H1 (cell line): Measurements from ENCODE around the gene GPATCH4. TPM values are rescaled to one million over a fixed set of nuclear protein-coding genes. Genes with fewer than 3 reads are reported as not detected.

Source experiments
- CTCF ChIA-PET: fragments of 300-600 bp; sonication (Branson Sonifier 250); formaldehyde crosslinking; loops from one replicate; lab custom pipeline; 2021; ENCODE audit not compliant: partially characterized antibody; lab: Charles Lee
- POLR2A ChIA-PET: fragments of 300-600 bp; sonication (Branson Sonifier 250); formaldehyde crosslinking; loops from one replicate; lab custom pipeline; 2021; ENCODE audit warnings: inconsistent platforms; ENCODE audit not compliant: partially characterized antibody; lab: Charles Lee
- DNase-seq, 2 experiments: peaks; one replicate each; pipeline versions ENCODE4 v3.0.0 to v3.0.0-alpha.2; 2010 to 2022; ENCODE audit warnings: low spot score in 2 of 2, low read depth in 1 of 2, mixed read lengths in 1 of 2
- FAIRE-seq: peaks from 2 replicates; lab custom pipeline; 2011; peaks lifted over from hg19 to GRCh38; lab: Jason Lieb, UNC
- H2AFZ ChIP-seq: 2 replicates; pipeline ENCODE4 v1.8.1; 2012; ENCODE audit warnings: low read length, inconsistent platforms
- H2AK5ac ChIP-seq: 2 replicates; pipeline ENCODE4 v1.6.1; 2013; ENCODE audit warnings: low read depth, low read length
- H2BK120ac ChIP-seq: replicated peaks from 2 replicates; pipeline ENCODE3; 2013; ENCODE audit warnings: low read depth, low read length, inconsistent platforms
- H2BK12ac ChIP-seq: 2 replicates; pipeline ENCODE4 v1.6.1; 2013; ENCODE audit warnings: low read depth, low read length
- H2BK15ac ChIP-seq: 2 replicates; pipeline ENCODE4 v1.6.1; 2013; ENCODE audit warnings: low read length
- H2BK20ac ChIP-seq: 2 replicates; pipeline ENCODE4 v1.6.1; 2013; ENCODE audit warnings: low read length
- H2BK5ac ChIP-seq: 2 replicates; pipeline ENCODE4 v1.6.1; 2013; ENCODE audit warnings: low read depth, low read length
- H3K14ac ChIP-seq: 2 replicates; pipeline ENCODE4 v1.6.1; 2013; ENCODE audit warnings: inconsistent platforms; ENCODE audit not compliant: insufficient read length
- H3K18ac ChIP-seq: 2 replicates; pipeline ENCODE4 v1.6.1; 2013; ENCODE audit warnings: low read length; ENCODE audit errors: extremely low read depth
- H3K23ac ChIP-seq: 2 replicates; pipeline ENCODE4 v1.6.1; 2013; ENCODE audit warnings: inconsistent platforms; ENCODE audit not compliant: insufficient read length
- H3K23me2 ChIP-seq: 2 replicates; pipeline ENCODE4 v1.6.1; 2013; ENCODE audit warnings: low read depth, low read length
- H3K27ac ChIP-seq: 2 replicates; pipeline ENCODE4 v1.6.1; 2011; ENCODE audit warnings: low read depth, low read length, inconsistent platforms
- H3K27me3 ChIP-seq, 4 experiments: replicated peaks in 1 of 4; 1 replicate in 1 of 4; 2 replicates in 3 of 4; pipeline versions ENCODE4 v1.6.1 to v1.8.1; 2011 to 2013; ENCODE audit warnings: low read length in 3 of 4, mild to moderate bottlenecking in 3 of 4, inconsistent platforms in 2 of 4, mixed read lengths in 2 of 4, moderate library complexity in 1 of 4; ENCODE audit not compliant: control insufficient read depth in 3 of 4, insufficient read depth in 3 of 4; ENCODE audit errors: extremely low read depth in 1 of 4
- H3K36me3 ChIP-seq, 4 experiments: 2 replicates each; pipeline versions ENCODE4 v1.6.1 to v1.8.1; 2011 to 2013; ENCODE audit warnings: mild to moderate bottlenecking in 4 of 4, low read length in 3 of 4, moderate library complexity in 2 of 4, control low read depth in 1 of 4, inconsistent platforms in 1 of 4; ENCODE audit not compliant: insufficient read depth in 4 of 4, control insufficient read depth in 2 of 4
- H3K4ac ChIP-seq: replicated peaks from 2 replicates; pipeline ENCODE3; 2013; ENCODE audit warnings: low read length, low read depth, mixed read lengths, inconsistent platforms; ENCODE audit not compliant: insufficient read length
- H3K4me1 ChIP-seq, 4 experiments: replicated peaks in 1 of 4; 1 replicate in 1 of 4; 2 replicates in 3 of 4; pipeline versions ENCODE4 v1.6.1 to v1.8.1; 2011 to 2013; ENCODE audit warnings: low read length in 3 of 4, inconsistent platforms in 2 of 4, mixed read lengths in 1 of 4; ENCODE audit not compliant: insufficient read depth in 4 of 4, control insufficient read depth in 3 of 4
- H3K4me2 ChIP-seq, 2 experiments: 2 replicates each; pipeline versions ENCODE4 v1.6.1 to v1.8.1; 2011 to 2013; ENCODE audit warnings: low read depth in 2 of 2, low read length in 2 of 2, control low read depth in 1 of 2, inconsistent platforms in 1 of 2, mild to moderate bottlenecking in 1 of 2; ENCODE audit not compliant: insufficient read depth in 1 of 2
- H3K4me3 ChIP-seq, 4 experiments: fragments of 200-600, 300-600 bp in 1 of 4; sonication (generic), shearing (Covaris generic), sonication (Bioruptor Twin) in 1 of 4; 2 replicates each; pipeline versions ENCODE4 v1.5.1 to v1.8.1; 2011 to 2016; ENCODE audit warnings: low read length in 4 of 4, low read depth in 3 of 4, control low read depth in 2 of 4, inconsistent platforms in 2 of 4, mild to moderate bottlenecking in 2 of 4, mixed read lengths in 1 of 4, moderate library complexity in 1 of 4; ENCODE audit not compliant: insufficient read depth in 2 of 4; ENCODE audit errors: extremely low read depth in 1 of 4
- H3K56ac ChIP-seq: replicated peaks from 2 replicates; pipeline ENCODE3; 2013; ENCODE audit warnings: low read depth, mild to moderate bottlenecking, mixed read lengths, low read length, inconsistent platforms; ENCODE audit not compliant: insufficient read length
- H3K79me1 ChIP-seq: 2 replicates; pipeline ENCODE4 v1.6.1; 2013; ENCODE audit warnings: low read depth, low read length, control low read depth
- H3K79me2 ChIP-seq, 2 experiments: 2 replicates each; pipeline versions ENCODE4 v1.6.1 to v1.8.1; 2012 to 2013; ENCODE audit warnings: low read length in 2 of 2, mild to moderate bottlenecking in 2 of 2, inconsistent platforms in 1 of 2; ENCODE audit not compliant: insufficient read depth in 2 of 2, control insufficient read depth in 1 of 2
- H3K9ac ChIP-seq, 4 experiments: replicated peaks in 1 of 4; 1 replicate in 1 of 4; 2 replicates in 3 of 4; pipeline versions ENCODE4 v1.6.1 to v1.8.1; 2011 to 2013; ENCODE audit warnings: low read depth in 3 of 4, low read length in 3 of 4, control low read depth in 2 of 4, mild to moderate bottlenecking in 2 of 4, moderate library complexity in 2 of 4, inconsistent platforms in 1 of 4; ENCODE audit errors: extremely low read depth in 1 of 4
- H3K9me3 ChIP-seq, 2 experiments: 2 replicates each; pipeline versions ENCODE4 v1.6.1 to v1.8.1; 2012 to 2013; ENCODE audit warnings: mild to moderate bottlenecking in 2 of 2, moderate library complexity in 2 of 2, control low read depth in 1 of 2, inconsistent platforms in 1 of 2, low read depth in 1 of 2, low read length in 1 of 2, mixed read lengths in 1 of 2; ENCODE audit not compliant: insufficient read depth in 2 of 2
- H4K20me1 ChIP-seq, 2 experiments: replicated peaks in 1 of 2; 2 replicates each; pipeline versions ENCODE3 to v1.8.1; 2011 to 2013; ENCODE audit warnings: inconsistent platforms in 2 of 2, low read length in 2 of 2, mild to moderate bottlenecking in 1 of 2; ENCODE audit not compliant: insufficient read depth in 2 of 2, control insufficient read depth in 1 of 2
- H4K5ac ChIP-seq: 2 replicates; pipeline ENCODE4 v1.6.1; 2013; ENCODE audit warnings: low read length, low read depth, mixed read lengths, inconsistent platforms; ENCODE audit not compliant: insufficient read length
- H4K8ac ChIP-seq: 2 replicates; pipeline ENCODE4 v1.8.0; 2013; ENCODE audit warnings: mild to moderate bottlenecking, moderate library complexity, low read length, inconsistent platforms; ENCODE audit not compliant: insufficient read depth; ENCODE audit errors: extremely low read depth
- H4K91ac ChIP-seq: replicated peaks from 2 replicates; pipeline ENCODE3; 2013; ENCODE audit warnings: low read length, mixed read lengths, inconsistent platforms; ENCODE audit not compliant: insufficient read length
- FOSL1 ChIP-seq: IDR thresholded peaks from 2 replicates; pipeline ENCODE4 v1.6.1; 2011; ENCODE audit warnings: mild to moderate bottlenecking, low read depth, low read length, moderate library complexity; ENCODE audit not compliant: insufficient read depth
- HDAC6 ChIP-seq: IDR thresholded peaks from one replicate; pipeline ENCODE4 v1.7.1; 2012; ENCODE audit warnings: low read depth, mild to moderate bottlenecking, inconsistent platforms, low read length, moderate library complexity
- KDM1A ChIP-seq: fragments of 200-600, 300-600 bp; sonication (generic); IDR thresholded peaks from 2 replicates; pipeline ENCODE4 v1.7.1; 2016; ENCODE audit warnings: mild to moderate bottlenecking, low read length, borderline replicate concordance
- KDM4A ChIP-seq: IDR thresholded peaks from one replicate; pipeline ENCODE4 v1.7.1; 2012; ENCODE audit warnings: low read depth, mild to moderate bottlenecking, moderate library complexity, low read length, inconsistent platforms; ENCODE audit not compliant: severe bottlenecking
- POLR2AphosphoS5 ChIP-seq: IDR thresholded peaks from 2 replicates; pipeline ENCODE4 v1.6.1; 2011; ENCODE audit warnings: low read depth, low read length
- TBP ChIP-seq: IDR thresholded peaks from 2 replicates; pipeline ENCODE4 v1.6.1; 2011; ENCODE audit warnings: low read depth, low read length, improper control_type of control experiment
- WGBS, 2 experiments: shearing (Covaris generic) in 1 of 2; methylation state at CpG; one replicate each; pipeline versions ENCODE4 v1.1.6 to v1.1.7; 2013 to 2015; ENCODE audit warnings: low lambda C conversion rate in 2 of 2, mixed read lengths in 2 of 2, inconsistent platforms in 1 of 2, low coverage in 1 of 2, missing lambda C conversion rate in 1 of 2; ENCODE audit not compliant: insufficient replicate concordance in 2 of 2, insufficient coverage in 1 of 2, insufficient read length in 1 of 2; ENCODE audit errors: extremely low coverage in 1 of 2, missing lambda C conversion rate in 1 of 2; 5-methylcytosine and 5-hydroxymethylcytosine counted together
- polyA plus RNA-seq, 7 experiments: library from polyadenylated mRNA; depleted of rRNA in 3 of 7; stranded (reverse) in 5 of 7; unstranded in 2 of 7; fragments of >200 nt in 5 of 7; fragments of 200-250 nt in 2 of 7; gene quantifications; 1 replicate in 5 of 7; 2 replicates in 1 of 7; 4 replicates in 1 of 7; pipeline versions ENCODE4 v1.2.1 to v1.2.3, GENCODE V29; 2011 to 2013; ENCODE audit warnings: missing spikeins in 2 of 7, mixed read lengths in 2 of 7
- total RNA-seq: library from RNA; stranded (reverse); fragmentation: NEBNext Ultra II Directional; extraction: Animal tissue kit (Norgen Biotek cat#: 25700); gene quantifications from 2 replicates; pipeline ENCODE4 v1.2.1, GENCODE V29; 2021

Gene GPATCH4
- total and polyA plus RNA-seq, 2 of the 8 experiments (the other 6 are each of a cell fraction or from before 2014, with no cell fraction given): 20.5 to 47.9 TPM

GRCh38 chr1:156592158-156592909 lies 8.9 kb downstream of the GPATCH4 start:
- WGBS, 2 experiments: 51% methylated on average over 16 of the region's 16 CpGs; no CpG with 5 or more reads in 1 of the 2 experiments
- Histone ChIP-seq H3K18ac (peak overlapping the region; percentile 83), H2BK12ac (no peak overlapping the region), H2BK120ac (no peak overlapping the region), H3K79me1 (0 out of 2 replicates have a peak, but pooled peaks cover 2% of the 10 kb centered on the region), H3K23me2 (peaks cover 10% of the 10 kb centered on the region), H3K56ac (peak overlapping the region; percentile 92), H4K8ac (peak overlapping the region; percentile 79; the same call in 1 of the 2 replicates), H4K5ac (peak overlapping the region; percentile 13), H3K79me2 (no peaks in the 10 kb centered on the region), H4K20me1 (peaks cover 0 to 5% of the 10 kb centered on the region in 2 experiments), H2AFZ (no peak overlapping the region), H2BK15ac (no peak overlapping the region), H3K4ac (peak overlapping the region; percentile 49), H3K4me3 (peak overlapping the region; percentile 62 to 87 (median 81)), H4K91ac (no peak overlapping the region), H3K4me2 (peak overlapping the region; percentile 68 to 90), H3K27ac (peak overlapping the region; percentile 26; the same call in 1 of the 2 replicates), H3K9me3 (no peaks in the 10 kb centered on the region), H3K36me3 (peaks cover 11 to 42% (median 28%) of the 10 kb centered on the region in 4 experiments), H3K9ac (peak overlapping the region in 3 of 4 experiments; percentile 37 to 77 (median 75); a peak in 6 of 7 replicates), H2BK5ac (peak overlapping the region; percentile 77; the same call in 1 of the 2 replicates), H2AK5ac (no peak overlapping the region), H2BK20ac (no peak overlapping the region), H3K23ac (no peak overlapping the region), H3K14ac (no peak overlapping the region)
- FAIRE-seq (no peak), DNase-seq (no peak)
- ChIA-PET POLR2A (interaction anchor here (0.5 to 5.1 kb wide), 27 partner anchors 10 to 557 kb away, joined by 3 to 66 read pairs (median 5); partner anchors contain the start of genes CRABP2, GPATCH4, HAPLN2 and MEF2D), CTCF (interaction anchor here (0.7 to 5.3 kb wide), 16 partner anchors 7 to 206 kb away, joined by 3 to 45 read pairs (median 6); partner anchors contain the start of genes GPATCH4, HAPLN2, MEF2D and TTC24)
- TF ChIP-seq TBP: no peak
- TF ChIP-seq KDM1A: 0 out of 2 replicates have a peak, but pooled peaks have one; percentile 14
- peak; percentile 62 for TF ChIP-seq POLR2AphosphoS5
- TF ChIP-seq FOSL1: no peak
- TF ChIP-seq KDM4A: peak; percentile 4
- no peak for TF ChIP-seq HDAC6
- TF ChIP-seq, all 59 proteins: peak for 3
- Histone ChIP-seq H3K4me1 (peaks cover 0 to 10% (median 2%) of the 10 kb centered on the region in 4 experiments; a peak in 4 of 7 replicates), H3K27me3 (no peaks in the 10 kb centered on the region)
